ENCODE results near the gene SLC22A4. TPM values are rescaled to one million over a fixed set of nuclear protein-coding genes. Genes with fewer than 3 reads are reported as not detected.

Gene SLC22A4
- total RNA-seq = under 1 TPM; 0.10 to 0.28 TPM

DNA sequence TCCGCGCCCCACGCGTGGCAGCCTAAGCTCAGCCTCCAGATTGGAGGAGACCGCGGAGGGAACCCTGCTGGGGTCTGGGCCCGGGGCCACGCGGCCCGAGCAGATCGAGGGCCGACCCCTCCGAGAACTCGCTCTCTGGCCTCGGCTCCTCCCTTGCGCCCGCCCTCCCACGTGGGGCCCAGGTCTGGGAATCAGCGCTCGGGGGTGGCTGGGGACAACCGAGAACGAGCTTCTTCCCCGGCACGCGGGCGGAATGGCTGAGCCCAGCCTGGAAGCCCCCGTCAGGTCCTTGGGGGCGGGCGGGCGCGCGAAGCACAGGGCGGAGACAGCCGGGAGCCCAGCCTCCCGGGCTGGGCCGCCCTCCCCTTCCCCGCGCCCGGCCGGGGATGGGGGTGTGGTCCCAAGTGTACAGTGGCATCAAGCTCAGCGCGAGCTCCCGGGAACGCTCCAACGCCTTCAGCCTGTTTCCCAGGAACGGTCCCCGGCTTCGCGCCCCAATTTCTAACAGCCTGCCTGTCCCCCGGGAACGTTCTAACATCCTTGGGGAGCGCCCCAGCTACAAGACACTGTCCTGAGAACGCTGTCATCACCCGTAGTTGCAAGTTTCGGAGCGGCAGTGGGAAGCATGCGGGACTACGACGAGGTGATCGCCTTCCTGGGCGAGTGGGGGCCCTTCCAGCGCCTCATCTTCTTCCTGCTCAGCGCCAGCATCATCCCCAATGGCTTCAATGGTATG lies at the start of gene SLC22A4:
SLC22A4 (plus strand) TSS at position 403 of the 736 bp plus-strand sequence; CDS start at position 626, 223 bp downstream.
- H3K27me3 Mint-ChIP-seq = peaks cover 5% of the 10 kb centered on the region
- H3K36me3 Mint-ChIP-seq (ENCODE audit: low read depth) = no peaks in the 10 kb centered on the region
- no peaks in the 10 kb centered on the region for H3K9me3 Mint-ChIP-seq
- peaks cover 31% of the 10 kb centered on the region for H3K4me1 Mint-ChIP-seq
- H3K27ac Mint-ChIP-seq = peak within 1 kb of the TSS; percentile 67
- peak; percentile 60 for DNase-seq
- ChIA-PET CTCF (interaction anchor here (0.8 to 2.7 kb wide), 8 partner anchors 8 to 212 kb away, joined by 3 to 13 read pairs (median 4); partner anchors contain the start of gene SLC22A5), POLR2A (interaction anchor here (0.8 to 1.3 kb wide), 5 partner anchors 10 to 201 kb away, joined by 3 to 5 read pairs (median 3); partner anchors contain the start of genes IRF1 and SLC22A5)
- H3K4me3 Mint-ChIP-seq = peak within 1 kb of the TSS; percentile 87

GRCh38 chr5:132245593-132245992 lies 48.6 kb upstream of the SLC22A4 start:
- no peak overlapping the region for H3K4me3 Mint-ChIP-seq
- CTCF ChIA-PET = no interaction called here
- H3K36me3 Mint-ChIP-seq (ENCODE audit: low read depth) = peaks cover 4% of the 10 kb centered on the region
- no peak overlapping the region for H3K27ac Mint-ChIP-seq
- H3K9me3 Mint-ChIP-seq = peaks cover 18% of the 10 kb centered on the region
- POLR2A ChIA-PET = interaction anchor here (0.6 kb wide), 1 partner anchor 10 kb away, joined by 3 read pairs; no protein-coding TSS in a partner anchor
- H3K4me1 Mint-ChIP-seq = no peaks in the 10 kb centered on the region
- peaks cover 39% of the 10 kb centered on the region for H3K27me3 Mint-ChIP-seq
- no peak for DNase-seq

GRCh38 chr5:132246806-132247205 lies 47.4 kb upstream of the SLC22A4 start:
- Mint-ChIP-seq H3K4me3 (no peak overlapping the region), H3K9me3 (peaks cover 18% of the 10 kb centered on the region), H3K36me3 (ENCODE audit: low read depth) (peaks cover 4% of the 10 kb centered on the region), H3K27me3 (peaks cover 42% of the 10 kb centered on the region), H3K27ac (no peak overlapping the region), H3K4me1 (no peaks in the 10 kb centered on the region)
- ChIA-PET POLR2A (no interaction called here), CTCF (interaction anchor here (5.2 kb wide), 1 partner anchor 8 kb away, joined by 46 read pairs; no protein-coding TSS in a partner anchor)
- no peak for DNase-seq

DNA sequence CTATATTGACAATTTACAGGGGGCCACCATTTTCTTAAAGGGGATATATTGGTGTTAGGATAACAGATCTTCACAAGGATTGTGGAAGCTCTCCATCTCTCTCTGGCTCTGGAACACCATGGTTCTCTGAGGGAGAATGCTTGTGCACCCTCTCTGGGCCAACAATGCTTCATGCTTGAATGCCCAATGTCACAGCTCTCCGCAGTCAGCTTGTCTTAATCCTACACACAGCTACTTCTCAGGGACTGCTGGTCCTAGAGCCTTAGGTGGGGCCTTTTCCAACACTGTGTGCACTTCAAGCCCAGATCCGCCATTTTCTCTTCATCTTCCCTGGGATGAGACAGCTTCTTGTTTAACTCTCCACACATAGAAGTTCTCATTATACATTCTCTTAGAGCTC lies 43.6 kb upstream of the SLC22A4 start:
- no peak overlapping the region for H3K27ac Mint-ChIP-seq
- peaks cover 8% of the 10 kb centered on the region for H3K9me3 Mint-ChIP-seq
- no peak overlapping the region for H3K4me3 Mint-ChIP-seq
- H3K27me3 Mint-ChIP-seq = peaks cover 22% of the 10 kb centered on the region
- ChIA-PET POLR2A (no interaction called here), CTCF (interaction anchor here (1.8 to 5.2 kb wide), 2 partner anchors 12 to 22 kb away, joined by 5 to 46 read pairs; no protein-coding TSS in a partner anchor)
- no peaks in the 10 kb centered on the region for H3K4me1 Mint-ChIP-seq
- DNase-seq = no peak
- H3K36me3 Mint-ChIP-seq (ENCODE audit: low read depth) = no peaks in the 10 kb centered on the region

- Mint-ChIP-seq H3K36me3 (ENCODE audit: low read depth) (no peaks in the 10 kb centered on the region), H3K9me3 (peaks cover 3% of the 10 kb centered on the region), H3K4me1 (no peaks in the 10 kb centered on the region), H3K4me3 (no peak overlapping the region), H3K27me3 (peaks cover 19% of the 10 kb centered on the region), H3K27ac (no peak overlapping the region)
- CTCF ChIA-PET = interaction anchor here (1.8 to 5.2 kb wide), 2 partner anchors 12 to 21 kb away, joined by 5 to 46 read pairs; no protein-coding TSS in a partner anchor
- DNase-seq = no peak
- POLR2A ChIA-PET = no interaction called here
Observed at GRCh38 chr5:132251220-132251725, 42.9 kb upstream of the SLC22A4 start.

GRCh38 chr5:132253008-132253441 lies 41.2 kb upstream of the SLC22A4 start:
- ChIA-PET POLR2A (no interaction called here), CTCF (interaction anchor here (2.0 kb wide), 1 partner anchor 15 kb away, joined by 13 read pairs; no protein-coding TSS in a partner anchor)
- Mint-ChIP-seq H3K9me3 (no peaks in the 10 kb centered on the region), H3K36me3 (ENCODE audit: low read depth) (no peaks in the 10 kb centered on the region), H3K27me3 (peaks cover 22% of the 10 kb centered on the region), H3K4me3 (no peak overlapping the region), H3K4me1 (no peaks in the 10 kb centered on the region), H3K27ac (no peak overlapping the region)
- DNase-seq = no peak

- H3K4me1 Mint-ChIP-seq = no peaks in the 10 kb centered on the region
- no peak overlapping the region for H3K27ac Mint-ChIP-seq
- POLR2A ChIA-PET = no interaction called here
- no peaks in the 10 kb centered on the region for H3K36me3 Mint-ChIP-seq (ENCODE audit: low read depth)
- H3K4me3 Mint-ChIP-seq = no peak overlapping the region
- CTCF ChIA-PET = interaction anchor here (2.0 kb wide), 1 partner anchor 16 kb away, joined by 13 read pairs; no protein-coding TSS in a partner anchor
- H3K27me3 Mint-ChIP-seq = peaks cover 24% of the 10 kb centered on the region
- DNase-seq = no peak
- no peaks in the 10 kb centered on the region for H3K9me3 Mint-ChIP-seq
Observed at GRCh38 chr5:132253452-132254320, 40.5 kb upstream of the SLC22A4 start.

GRCh38 chr5:132254321-132254977 lies 39.7 kb upstream of the SLC22A4 start:
- H3K36me3 Mint-ChIP-seq (ENCODE audit: low read depth) = no peaks in the 10 kb centered on the region
- ChIA-PET POLR2A (no interaction called here), CTCF (interaction anchor here (2.0 kb wide), 1 partner anchor 16 kb away, joined by 13 read pairs; no protein-coding TSS in a partner anchor)

DNA sequence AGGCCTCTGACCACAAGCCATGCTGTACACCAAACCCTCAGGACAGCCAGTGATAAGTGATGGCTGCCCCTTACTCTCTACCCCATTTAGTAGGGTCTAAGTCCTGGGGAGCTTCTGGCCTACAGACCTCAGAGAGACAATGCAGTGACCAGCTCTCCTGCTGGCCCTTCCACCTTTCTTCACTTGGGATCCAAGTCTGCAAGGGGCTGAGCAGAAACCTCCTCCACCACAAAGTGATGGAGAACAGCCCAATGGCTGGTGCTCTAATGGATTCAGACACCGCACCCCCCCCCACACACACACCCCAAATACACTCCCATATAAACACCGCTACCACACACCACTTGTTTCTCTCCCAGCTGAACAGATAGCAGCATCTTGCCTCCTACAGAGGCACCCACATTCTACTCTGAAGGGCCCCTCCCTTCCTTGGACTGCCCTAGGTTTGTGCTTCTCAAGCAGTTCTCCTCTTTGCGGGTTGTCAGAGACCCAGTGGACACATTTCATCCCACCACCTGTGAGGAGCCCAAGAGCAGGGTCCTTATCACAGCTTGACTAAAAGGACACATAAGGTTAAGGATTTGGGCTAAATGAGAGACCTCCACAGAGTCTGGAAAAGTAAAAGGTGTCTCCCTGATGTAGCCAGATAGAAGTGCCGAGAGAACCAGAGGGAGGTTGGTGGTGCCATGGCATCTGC lies 38.0 kb upstream of the SLC22A4 start:
- H3K9me3 Mint-ChIP-seq = no peaks in the 10 kb centered on the region
- CTCF ChIA-PET = interaction anchor here (1.8 kb wide), 1 partner anchor 18 kb away, joined by 4 read pairs; no protein-coding TSS in a partner anchor
- POLR2A ChIA-PET = interaction anchor here (1.1 kb wide), 1 partner anchor 11 kb away, joined by 3 read pairs; no protein-coding TSS in a partner anchor
- H3K4me3 Mint-ChIP-seq = no peak overlapping the region
- H3K27ac Mint-ChIP-seq = no peak overlapping the region
- DNase-seq = no peak
- H3K36me3 Mint-ChIP-seq (ENCODE audit: low read depth) = no peaks in the 10 kb centered on the region
- peaks cover 14% of the 10 kb centered on the region for H3K27me3 Mint-ChIP-seq
- H3K4me1 Mint-ChIP-seq = peaks cover 5% of the 10 kb centered on the region

More at GRCh38 chr5:132254321-132254977, 39.7 kb upstream of the SLC22A4 start:
- H3K9me3 Mint-ChIP-seq = no peaks in the 10 kb centered on the region
- DNase-seq = no peak
- H3K4me1 Mint-ChIP-seq = no peaks in the 10 kb centered on the region
- no peak overlapping the region for H3K27ac Mint-ChIP-seq
- no peak overlapping the region for H3K4me3 Mint-ChIP-seq
- H3K27me3 Mint-ChIP-seq = peaks cover 22% of the 10 kb centered on the region

GRCh38 chr5:132256783-132257130 lies 37.4 kb upstream of the SLC22A4 start:
- H3K4me3 Mint-ChIP-seq = no peak overlapping the region
- DNase-seq = no peak

DNA sequence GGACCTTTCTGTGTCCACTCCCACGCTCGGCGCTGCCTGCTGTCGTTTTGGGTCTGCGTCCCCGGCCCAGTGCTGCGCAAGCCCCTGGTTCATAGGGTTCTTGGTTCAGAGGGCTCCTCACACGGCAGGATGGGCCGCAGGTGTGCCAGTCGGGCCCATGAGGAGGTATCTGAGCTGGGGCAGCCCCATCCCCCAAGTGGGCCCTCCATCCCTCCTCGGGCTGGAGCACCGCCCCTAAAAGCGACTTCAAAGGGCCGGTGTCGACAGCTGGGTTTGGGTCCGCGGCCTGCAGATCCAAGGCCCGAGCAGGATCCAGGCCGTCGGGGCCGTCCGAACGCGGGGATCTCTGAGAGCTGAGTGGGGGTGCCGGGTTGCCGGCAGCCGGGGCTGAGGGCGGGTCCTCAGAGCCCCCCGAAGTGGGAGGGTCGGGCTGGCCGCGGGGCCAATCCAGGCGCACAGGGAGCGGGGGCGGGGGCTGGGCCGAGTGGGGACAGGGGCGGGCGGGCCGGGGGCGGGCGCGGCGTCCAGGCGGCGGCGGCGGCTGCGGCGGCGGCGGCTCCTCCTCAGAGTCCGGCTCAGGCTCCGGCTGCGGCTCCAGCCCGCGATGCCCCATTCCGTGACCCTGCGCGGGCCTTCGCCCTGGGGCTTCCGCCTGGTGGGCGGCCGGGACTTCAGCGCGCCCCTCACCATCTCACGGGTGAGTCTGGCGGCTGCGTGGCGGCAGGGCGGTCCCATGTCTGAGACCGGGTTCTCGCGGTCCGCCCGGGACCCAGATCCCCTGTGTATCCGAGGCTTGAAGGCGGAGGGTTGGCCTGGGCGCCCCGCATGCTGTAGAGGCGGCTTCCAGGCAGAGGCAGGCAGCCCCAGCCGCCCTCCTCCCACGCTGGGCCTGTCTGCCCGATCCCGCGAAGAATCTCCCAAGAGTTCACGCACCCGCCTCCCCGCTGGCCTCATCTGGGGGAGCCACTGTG lies 36.8 kb upstream of the SLC22A4 start, which contains the start of gene PDLIM4:
PDLIM4 (plus strand) TSS at position 566 of the 971 bp plus-strand sequence; CDS start at position 605, 39 bp downstream.
- H3K27me3 Mint-ChIP-seq = peaks cover 14% of the 10 kb centered on the region
- ChIA-PET POLR2A (no interaction called here), CTCF (no interaction called here)
- H3K4me3 Mint-ChIP-seq = no peak within 1 kb of the TSS
- H3K36me3 Mint-ChIP-seq (ENCODE audit: low read depth) = no peaks in the 10 kb centered on the region
- H3K4me1 Mint-ChIP-seq = peaks cover 5% of the 10 kb centered on the region
- no peaks in the 10 kb centered on the region for H3K9me3 Mint-ChIP-seq
- DNase-seq = no peak
- H3K27ac Mint-ChIP-seq = no peak within 1 kb of the TSS

More at GRCh38 chr5:132256783-132257130, 37.4 kb upstream of the SLC22A4 start:
- Mint-ChIP-seq H3K9me3 (no peaks in the 10 kb centered on the region), H3K27ac (no peak overlapping the region), H3K4me1 (peaks cover 5% of the 10 kb centered on the region), H3K36me3 (ENCODE audit: low read depth) (no peaks in the 10 kb centered on the region), H3K27me3 (peaks cover 14% of the 10 kb centered on the region)
- POLR2A ChIA-PET = interaction anchor here (1.1 kb wide), 1 partner anchor 12 kb away, joined by 3 read pairs; no protein-coding TSS in a partner anchor
- CTCF ChIA-PET = interaction anchor here (1.8 kb wide), 1 partner anchor 18 kb away, joined by 4 read pairs; no protein-coding TSS in a partner anchor
